DMS53 treated with DMSO at 0.1 percent for 48 hours (cell line): ENCODE data around the gene FBXW5.

ENCODE experiments used
- DNase-seq: peaks from one replicate; lab custom pipeline; 2025; ENCODE audit not compliant: unreplicated experiment; lab: John Stamatoyannopoulos, UW

Gene FBXW5

DNA sequence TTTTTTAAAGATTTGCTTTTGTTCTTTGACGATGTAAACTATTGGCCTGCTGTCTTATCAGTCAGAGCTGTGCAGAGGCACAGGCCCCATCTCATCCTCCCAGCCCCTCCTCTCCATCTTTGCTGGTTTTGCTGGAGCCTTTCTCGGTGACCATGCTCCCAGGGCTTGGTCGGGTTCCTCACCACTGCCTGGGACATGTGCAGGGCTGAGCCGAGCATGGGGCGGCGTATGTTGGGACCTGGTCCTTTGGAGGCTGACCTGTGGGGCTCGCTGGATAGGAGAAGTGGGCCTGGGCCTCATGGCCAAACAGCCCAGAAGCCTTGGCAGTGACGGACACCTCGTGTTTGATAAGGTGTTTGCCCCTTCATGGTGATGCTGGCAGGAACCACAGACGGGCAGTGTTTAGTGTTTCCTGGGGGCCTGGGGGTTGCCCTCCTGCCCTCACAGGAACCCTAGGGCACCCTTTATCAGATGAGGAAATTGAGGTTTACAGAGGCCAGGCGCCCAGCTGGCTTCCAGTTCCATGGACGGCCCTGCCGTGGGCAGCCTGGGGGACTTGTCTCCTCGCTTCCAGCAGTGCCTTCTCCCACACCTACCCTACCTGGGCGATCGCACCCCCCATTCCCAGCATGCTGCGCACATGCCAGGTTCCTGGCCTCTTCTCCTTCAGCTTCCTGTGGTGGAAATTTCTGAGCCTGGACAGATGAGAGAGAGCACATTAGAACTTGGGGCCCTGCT, 30.7 kb downstream of the FBXW5 start:
- no peak for DNase-seq

DNA sequence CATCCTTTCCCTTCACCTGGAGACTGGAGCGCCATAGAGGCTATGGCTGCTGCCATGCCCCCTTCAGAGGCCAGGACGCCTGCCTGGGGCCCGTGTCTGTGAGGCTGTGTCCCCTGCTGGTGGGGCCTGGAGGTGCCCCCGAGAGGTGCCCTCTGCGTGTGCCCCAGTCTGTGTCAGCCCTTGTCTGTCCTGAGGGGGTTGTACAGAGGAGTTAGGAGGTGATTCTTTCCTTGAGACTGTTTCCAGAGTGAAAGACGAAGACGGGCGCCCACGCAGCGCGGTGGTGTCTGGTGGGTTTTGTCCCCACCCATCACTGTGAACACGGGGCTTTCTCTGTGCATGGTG, 33.7 kb downstream of the FBXW5 start:
- no peak for DNase-seq

DNA sequence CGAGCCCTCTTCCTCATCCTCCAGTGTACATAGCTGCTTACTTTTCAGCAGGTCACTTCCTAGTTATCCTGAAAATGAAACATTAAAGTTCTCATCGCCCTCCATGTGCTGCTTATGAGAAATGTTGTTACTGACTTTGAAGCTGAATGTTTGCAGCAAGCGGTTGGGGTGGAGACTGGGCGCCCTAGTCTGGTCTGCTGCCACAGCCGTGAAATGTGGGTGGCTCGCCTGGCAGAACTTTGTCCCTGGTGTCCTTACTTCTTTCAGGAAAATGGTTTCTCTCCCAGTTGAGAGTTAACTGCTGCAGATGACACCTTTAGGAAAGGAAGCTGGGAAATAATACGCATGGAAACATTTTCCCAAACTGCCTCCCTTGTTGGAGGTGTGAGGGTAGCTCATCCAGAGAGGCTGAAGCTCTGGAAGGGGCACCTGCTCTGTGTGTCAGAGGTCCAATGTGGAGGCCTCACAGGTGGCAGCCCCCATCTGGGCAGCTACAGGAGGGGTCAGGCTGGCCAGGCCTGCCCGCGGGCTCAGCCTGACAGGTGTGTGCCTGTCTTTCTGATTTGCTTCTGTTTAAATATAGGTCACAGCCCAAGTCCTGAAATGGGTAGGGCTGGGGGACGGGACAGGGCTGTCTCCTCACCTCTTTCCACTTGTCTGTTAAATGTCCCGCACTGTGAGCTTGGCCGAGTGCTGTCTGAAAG, 34.2 kb downstream of the FBXW5 start:
- DNase-seq: no peak

DNA sequence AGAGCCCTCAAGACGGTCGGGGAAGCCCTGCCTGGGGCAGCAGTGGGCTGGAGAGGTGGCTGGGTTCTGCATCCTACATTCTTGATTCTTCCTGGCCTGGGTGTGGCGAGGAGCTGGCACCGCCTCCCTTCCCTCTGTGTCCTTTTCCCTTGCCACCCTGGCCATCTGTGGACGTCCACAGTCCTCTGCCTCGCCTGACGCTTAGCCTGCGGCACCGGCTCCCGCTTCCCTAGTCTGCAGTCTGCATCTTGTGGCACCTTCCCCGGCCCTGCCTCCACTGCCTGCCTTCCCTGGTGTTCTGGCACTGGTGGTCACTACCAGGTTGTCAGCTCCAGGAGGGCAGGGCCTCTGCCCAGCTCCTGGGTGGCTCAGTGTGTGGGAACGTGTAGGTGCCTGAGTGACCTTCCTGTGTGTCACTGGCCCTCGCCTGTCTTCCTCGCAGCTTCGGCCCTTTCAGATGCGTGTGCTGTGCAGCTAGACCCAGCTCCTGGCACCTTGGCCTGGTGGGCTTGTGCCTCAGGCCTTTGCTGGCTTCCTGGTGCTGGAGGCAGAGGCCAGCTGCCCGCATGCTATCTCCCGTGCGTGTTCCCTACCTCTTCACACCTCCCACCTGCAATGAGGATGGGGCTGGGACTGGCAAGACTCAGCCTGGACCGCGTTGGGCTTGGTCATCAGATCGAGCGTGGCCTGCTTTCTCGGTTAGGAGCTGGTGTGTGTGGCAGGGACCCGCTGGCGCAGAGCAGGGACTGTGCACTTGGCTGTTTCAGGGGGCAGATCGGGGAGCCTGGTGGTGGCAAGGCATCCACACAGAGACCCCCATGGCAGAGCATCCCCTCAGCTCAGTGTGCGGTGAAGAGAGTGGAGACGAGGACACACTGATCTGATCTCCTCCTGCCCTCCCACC, 37.3 kb downstream of the FBXW5 start:
- no peak for DNase-seq

DNA sequence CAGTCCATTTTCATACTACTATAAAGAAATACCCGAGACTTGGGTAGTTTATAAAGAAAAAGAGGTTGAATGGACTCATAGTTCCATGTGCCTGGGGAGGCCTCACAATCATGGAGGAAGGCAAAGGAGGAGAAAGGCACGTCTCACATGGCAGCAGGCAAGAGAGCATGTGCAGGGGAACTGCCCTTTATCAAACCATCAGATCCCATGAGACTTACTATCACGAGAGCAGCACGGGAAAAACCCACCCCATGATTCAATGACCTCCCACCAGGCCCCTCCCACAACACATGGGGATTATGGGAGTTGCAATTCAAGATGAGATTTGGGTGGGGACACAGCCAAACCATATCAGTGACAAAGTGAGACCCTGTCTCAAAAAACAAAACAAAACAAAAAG, 38.3 kb downstream of the FBXW5 start:
- no peak for DNase-seq

DNA sequence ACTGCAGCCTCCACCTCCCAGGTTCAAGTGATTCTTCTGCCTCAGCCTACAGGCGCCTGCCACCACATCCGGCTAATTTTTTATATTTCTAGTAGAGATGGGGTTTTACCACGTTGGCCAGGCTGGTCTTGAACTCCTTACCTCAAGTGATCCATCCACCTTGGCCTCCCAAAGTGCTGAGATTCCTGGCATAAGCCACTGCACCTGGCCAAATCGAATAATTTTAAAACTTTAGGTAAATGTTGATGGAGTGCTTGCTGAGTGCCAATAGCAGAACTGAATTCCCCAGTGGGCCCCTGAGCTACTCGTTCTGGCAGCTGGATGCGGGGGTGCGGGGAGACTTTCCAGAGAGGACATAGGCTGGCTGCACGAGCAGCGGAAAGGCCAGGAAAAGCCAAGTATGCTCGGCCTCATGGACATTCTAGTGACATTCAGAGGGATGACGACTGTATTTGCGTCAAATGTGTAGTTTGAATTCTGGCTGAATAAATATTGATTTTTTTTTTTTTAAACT, 41.4 kb downstream of the FBXW5 start:
- DNase-seq: peak; percentile 98

DNA sequence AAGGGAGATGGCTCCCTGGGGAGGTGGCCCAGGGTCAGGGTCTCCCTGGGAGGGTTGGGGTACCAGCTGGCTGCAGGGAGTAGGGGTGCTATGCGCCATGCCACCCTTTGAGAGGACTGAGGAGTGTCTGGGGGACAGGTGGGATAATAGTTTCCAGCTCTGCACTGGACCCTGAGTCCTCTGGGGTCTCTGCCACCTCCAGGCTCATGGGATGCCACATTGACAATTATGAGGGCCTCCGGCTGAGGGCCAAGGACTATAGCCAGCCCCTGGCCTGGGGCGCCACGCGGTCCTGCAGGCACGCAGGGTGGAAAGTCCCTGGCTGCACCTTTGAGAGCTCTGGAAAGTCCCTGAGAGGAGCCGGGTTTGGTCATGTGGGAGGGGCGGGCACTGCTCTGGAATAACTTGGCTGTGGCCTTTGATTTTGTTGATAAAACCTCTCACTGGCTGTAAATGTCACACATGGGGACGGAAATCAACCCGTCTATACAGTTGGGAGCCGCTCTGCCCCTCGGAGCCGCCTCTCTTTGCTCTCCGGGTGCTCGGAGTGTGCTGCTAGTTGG, 42.2 kb downstream of the FBXW5 start:
- peak; percentile 83 for DNase-seq

DNA sequence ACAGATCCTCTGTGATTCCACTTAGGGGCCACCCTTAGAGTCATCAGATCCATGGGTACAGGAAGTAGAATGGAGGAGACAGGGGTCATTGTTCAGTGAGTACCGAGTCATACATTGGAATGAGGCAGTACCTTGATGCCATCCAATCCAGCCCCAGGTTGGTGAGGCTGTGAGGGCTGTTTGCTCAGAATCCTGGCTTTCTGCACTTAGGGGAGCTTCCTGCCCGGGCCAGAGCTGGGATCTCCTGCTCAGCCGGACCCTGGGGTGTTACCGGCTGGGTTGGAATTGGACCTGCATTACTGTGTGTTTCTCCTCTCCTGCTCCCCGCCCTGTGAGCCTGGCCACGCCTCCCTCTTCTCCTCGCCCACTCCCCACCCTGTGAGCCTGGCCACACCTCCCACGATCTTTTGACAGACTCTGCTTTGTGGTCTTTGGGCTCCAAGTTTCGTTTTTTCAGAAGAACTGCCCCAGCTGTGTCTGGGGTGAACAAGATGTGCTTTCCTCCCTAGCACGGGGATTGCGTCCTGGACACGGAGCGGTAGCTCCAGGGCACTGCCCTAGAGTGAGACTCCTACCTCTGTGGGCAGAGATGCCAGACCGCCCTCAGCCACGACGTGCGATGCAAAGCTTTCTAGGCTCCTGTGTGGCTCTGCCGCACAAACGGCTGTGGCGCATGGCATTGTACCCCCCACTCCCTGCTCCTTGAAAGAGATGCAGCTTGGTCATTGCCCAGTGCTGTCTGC, 42.9 kb downstream of the FBXW5 start:
- peak; percentile 86 for DNase-seq

DNA sequence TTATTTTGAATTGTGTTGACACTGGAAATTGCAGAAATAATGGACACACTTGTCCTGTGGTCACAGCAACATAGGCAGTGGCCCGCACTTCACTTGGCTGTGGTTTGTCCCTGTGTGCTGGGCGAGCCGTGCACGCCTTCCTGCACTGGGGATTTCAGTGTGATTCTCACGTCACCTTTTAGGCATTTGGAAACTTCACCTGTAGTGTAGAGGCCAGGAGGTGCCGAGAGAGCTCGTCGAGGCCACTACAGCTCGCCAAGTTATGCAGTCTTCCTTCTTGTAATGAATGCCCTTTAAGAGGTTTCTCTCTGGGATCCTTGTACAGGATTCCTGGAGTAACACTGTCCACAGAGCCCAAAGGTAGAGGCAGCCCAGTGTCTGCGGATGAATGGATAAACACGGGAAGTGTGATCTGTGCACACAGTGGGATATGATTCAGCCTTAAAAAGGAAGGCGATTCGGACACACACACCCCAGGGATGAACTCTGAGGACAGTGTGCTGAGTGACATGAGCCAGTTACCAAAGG, 43.5 kb downstream of the FBXW5 start:
- peak; percentile 62 for DNase-seq

DNA sequence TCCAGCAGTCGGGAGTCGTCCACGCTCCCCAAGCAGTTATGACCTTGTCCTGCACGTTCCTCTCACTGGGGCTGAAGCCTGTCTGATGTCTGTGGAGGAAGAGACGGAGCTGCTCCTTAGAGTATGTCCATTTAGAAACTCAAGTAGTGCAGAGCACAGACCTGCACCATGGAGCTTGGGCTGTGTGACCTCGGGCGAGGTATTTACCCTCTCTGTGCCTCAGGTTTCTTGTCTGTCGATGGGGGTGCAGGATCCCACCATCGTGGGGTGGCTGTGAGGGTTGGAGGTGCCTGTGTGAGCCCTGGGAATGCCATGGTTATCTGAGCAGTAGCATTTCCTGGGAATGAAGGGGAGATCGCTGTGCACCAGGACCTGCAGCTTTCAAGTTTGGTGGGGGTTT, 44.0 kb downstream of the FBXW5 start:
- no peak for DNase-seq

DNA sequence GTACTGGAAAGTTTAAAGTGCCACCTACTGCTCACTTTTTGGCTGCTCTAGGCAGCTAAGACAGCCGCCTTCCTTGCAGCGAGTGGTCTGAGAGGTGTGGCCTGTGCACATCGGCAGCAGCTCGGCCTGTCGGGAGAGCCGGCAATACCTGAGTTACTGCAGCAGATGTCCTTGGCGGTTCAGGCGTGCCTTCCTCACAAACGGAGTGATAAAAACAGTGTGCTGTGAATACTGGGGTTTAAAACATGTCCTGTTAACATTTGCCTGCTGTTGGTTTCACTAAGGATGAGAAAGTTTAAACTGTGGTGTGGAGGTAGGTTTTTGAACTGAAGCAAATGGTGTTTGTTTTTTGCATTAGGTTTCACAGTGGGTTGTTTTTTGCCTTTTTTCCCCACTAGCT, 45.3 kb downstream of the FBXW5 start:
- DNase-seq: no peak

DNA sequence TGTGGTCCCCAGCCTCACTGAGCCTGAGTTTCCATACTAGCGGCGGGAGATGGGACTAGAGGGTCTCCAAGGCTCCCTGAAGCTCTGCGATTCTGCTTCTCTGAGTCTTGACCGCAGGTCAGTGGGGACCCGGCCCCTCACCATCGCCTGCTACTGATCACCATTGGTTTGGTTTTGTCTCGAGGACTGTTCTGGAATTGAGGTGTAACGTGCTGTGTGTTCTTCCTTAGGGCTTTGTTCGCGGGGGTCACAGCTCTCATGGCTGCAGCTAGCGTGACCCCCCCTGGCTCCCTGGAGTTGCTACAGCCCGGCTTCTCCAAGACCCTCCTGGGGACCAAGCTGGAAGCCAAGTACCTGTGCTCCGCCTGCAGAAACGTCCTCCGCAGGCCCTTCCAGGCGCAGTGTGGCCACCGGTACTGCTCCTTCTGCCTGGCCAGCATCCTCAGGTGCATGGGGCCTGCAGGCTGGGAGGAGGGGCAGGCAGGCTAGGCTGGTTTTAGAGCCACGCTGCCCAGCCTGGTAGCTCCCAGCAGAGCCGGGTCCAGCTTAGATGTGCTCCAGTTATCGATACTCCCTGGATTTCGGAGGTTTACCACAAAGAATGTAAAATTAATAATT, 45.9 kb downstream of the FBXW5 start:
- DNase-seq: no peak

DNA sequence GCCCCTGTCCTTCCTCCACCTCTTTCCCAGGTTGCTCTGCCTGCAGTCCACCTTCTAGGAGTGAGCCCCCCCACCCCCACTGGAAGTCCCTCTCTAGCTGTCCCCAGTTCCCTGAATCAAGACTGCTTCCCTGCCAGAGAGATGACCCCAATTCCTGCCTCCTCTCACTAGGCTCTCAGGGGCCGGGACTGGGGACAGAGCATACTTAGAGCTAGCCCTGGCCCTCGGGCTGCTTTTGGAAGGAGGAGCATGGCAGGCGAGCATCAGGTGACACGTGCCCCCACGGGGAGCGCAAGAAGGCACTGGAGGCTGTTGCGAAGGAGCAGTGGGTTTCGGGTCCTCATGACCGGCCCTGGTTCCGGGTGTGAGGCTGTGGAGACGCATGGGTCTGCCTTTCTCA, 48.5 kb downstream of the FBXW5 start:
- no peak for DNase-seq

DNA sequence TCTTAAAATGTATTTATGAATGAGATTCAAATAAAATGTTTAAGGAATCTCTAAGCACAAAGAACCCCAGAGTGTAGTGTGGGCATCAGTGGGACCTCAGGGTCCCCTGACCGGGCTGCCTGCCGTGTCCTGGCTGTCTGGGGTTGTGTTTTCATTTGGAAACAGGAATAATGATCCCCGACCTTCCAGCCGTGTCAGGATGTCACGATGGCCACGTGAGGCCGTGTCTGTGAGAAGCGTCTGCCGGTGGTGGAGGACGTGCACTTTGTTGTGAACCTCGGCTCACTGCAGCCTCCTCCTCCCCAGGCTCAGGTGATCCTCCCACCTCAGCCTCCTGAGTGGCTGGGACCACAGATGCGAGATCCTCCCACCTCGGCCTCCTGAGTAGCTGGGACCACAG, 53.9 kb downstream of the FBXW5 start:
- DNase-seq: no peak
